HEK293 (cell line): ENCODE data around the gene DDX27.

ENCODE experiments used
- OVOL3 ChIP-seq: fragments of 450-650 bp; formaldehyde crosslinking; IDR thresholded peaks from 2 replicates; pipeline ENCODE4 v1.5.1; 2016; ENCODE audit warnings: missing biosample characterization, missing genetic modification characterization
- SP7 ChIP-seq: fragments of 450-650 bp; formaldehyde crosslinking; IDR thresholded peaks from 2 replicates; pipeline ENCODE4 v1.5.1; 2016; ENCODE audit warnings: missing biosample characterization, missing genetic modification characterization
- TCF7L2 ChIP-seq: IDR thresholded peaks from 2 replicates; pipeline ENCODE4 v1.6.1; 2011; ENCODE audit warnings: low read depth, mild to moderate bottlenecking, inconsistent platforms, low read length, moderate library complexity, borderline replicate concordance
- ZBTB20 ChIP-seq: fragments of 450-650 bp; formaldehyde crosslinking; IDR thresholded peaks from 2 replicates; pipeline ENCODE4 v1.5.1; 2016; ENCODE audit warnings: missing biosample characterization, missing genetic modification characterization
- ZBTB8A ChIP-seq: fragments of 450-650 bp; formaldehyde crosslinking; IDR thresholded peaks from 2 replicates; pipeline ENCODE4 v1.5.1; 2016; ENCODE audit warnings: missing biosample characterization, missing genetic modification characterization
- ZNF214 ChIP-seq: fragments of 450-650 bp; formaldehyde crosslinking; IDR thresholded peaks from 2 replicates; pipeline ENCODE4 v1.5.1; 2017; ENCODE audit warnings: missing biosample characterization, mild to moderate bottlenecking, missing genetic modification characterization, borderline replicate concordance
- ZNF341 ChIP-seq: fragments of 450-650 bp; formaldehyde crosslinking; IDR thresholded peaks from 2 replicates; pipeline ENCODE4; 2016; ENCODE audit warnings: low read depth, missing biosample characterization, missing genetic modification characterization
- ZNF366 ChIP-seq: fragments of 450-650 bp; formaldehyde crosslinking; conservative IDR thresholded peaks from 2 replicates; pipeline ENCODE4 v1.5.1; 2016; ENCODE audit warnings: missing biosample characterization, missing genetic modification characterization
- ZNF423 ChIP-seq: fragments of 450-650 bp; formaldehyde crosslinking; IDR thresholded peaks from 2 replicates; pipeline ENCODE4 v1.5.1; 2016; ENCODE audit warnings: missing biosample characterization, missing genetic modification characterization
- ZNF521 ChIP-seq: fragments of 450-650 bp; formaldehyde crosslinking; IDR thresholded peaks from 2 replicates; pipeline ENCODE4 v1.5.1; 2017; ENCODE audit warnings: missing biosample characterization, mild to moderate bottlenecking, missing genetic modification characterization
- ZNF561 ChIP-seq: fragments of 450-650 bp; IDR thresholded peaks from 2 replicates; pipeline ENCODE4 v1.5.1; 2018; ENCODE audit warnings: missing biosample characterization, missing genetic modification characterization, borderline replicate concordance
- ZNF600 ChIP-seq: fragments of 450-650 bp; formaldehyde crosslinking; IDR thresholded peaks from 2 replicates; pipeline ENCODE4 v1.5.1; 2016; ENCODE audit warnings: missing biosample characterization, missing genetic modification characterization
- ZSCAN4 ChIP-seq: fragments of 450-650 bp; formaldehyde crosslinking; IDR thresholded peaks from 2 replicates; pipeline ENCODE4 v1.5.1; 2017; ENCODE audit warnings: missing biosample characterization, missing genetic modification characterization
- TF ChIP-seq, protein P1 (sequence below): fragments of 450-650 bp; formaldehyde crosslinking; conservative IDR thresholded peaks from 2 replicates; pipeline ENCODE4 v1.5.1; 2016; ENCODE audit warnings: low read depth, missing biosample characterization, missing genetic modification characterization
- TF ChIP-seq, protein P2 (sequence below): fragments of 450-650 bp; formaldehyde crosslinking; IDR thresholded peaks from 2 replicates; pipeline ENCODE4 v1.5.1; 2016; ENCODE audit warnings: missing biosample characterization, missing genetic modification characterization, borderline replicate concordance
- TF ChIP-seq, protein P3 (sequence below): IDR thresholded peaks from 2 replicates; pipeline ENCODE4 v1.6.1; 2011; ENCODE audit warnings: mild to moderate bottlenecking, low read depth, low read length, borderline replicate concordance

DDX27 gene

GRCh38 chr20:49276161-49276960 lies 57.1 kb downstream of the DDX27 start (continued):
- no peak for TF ChIP-seq OVOL3 (tag by site-specific recombination)
- no peak for TF ChIP-seq ZBTB8A (tag by site-specific recombination)
- TF ChIP-seq ZNF561 = 0 out of 2 replicates have a peak, but pooled peaks have one; percentile 50
- TF ChIP-seq, protein P1, sequence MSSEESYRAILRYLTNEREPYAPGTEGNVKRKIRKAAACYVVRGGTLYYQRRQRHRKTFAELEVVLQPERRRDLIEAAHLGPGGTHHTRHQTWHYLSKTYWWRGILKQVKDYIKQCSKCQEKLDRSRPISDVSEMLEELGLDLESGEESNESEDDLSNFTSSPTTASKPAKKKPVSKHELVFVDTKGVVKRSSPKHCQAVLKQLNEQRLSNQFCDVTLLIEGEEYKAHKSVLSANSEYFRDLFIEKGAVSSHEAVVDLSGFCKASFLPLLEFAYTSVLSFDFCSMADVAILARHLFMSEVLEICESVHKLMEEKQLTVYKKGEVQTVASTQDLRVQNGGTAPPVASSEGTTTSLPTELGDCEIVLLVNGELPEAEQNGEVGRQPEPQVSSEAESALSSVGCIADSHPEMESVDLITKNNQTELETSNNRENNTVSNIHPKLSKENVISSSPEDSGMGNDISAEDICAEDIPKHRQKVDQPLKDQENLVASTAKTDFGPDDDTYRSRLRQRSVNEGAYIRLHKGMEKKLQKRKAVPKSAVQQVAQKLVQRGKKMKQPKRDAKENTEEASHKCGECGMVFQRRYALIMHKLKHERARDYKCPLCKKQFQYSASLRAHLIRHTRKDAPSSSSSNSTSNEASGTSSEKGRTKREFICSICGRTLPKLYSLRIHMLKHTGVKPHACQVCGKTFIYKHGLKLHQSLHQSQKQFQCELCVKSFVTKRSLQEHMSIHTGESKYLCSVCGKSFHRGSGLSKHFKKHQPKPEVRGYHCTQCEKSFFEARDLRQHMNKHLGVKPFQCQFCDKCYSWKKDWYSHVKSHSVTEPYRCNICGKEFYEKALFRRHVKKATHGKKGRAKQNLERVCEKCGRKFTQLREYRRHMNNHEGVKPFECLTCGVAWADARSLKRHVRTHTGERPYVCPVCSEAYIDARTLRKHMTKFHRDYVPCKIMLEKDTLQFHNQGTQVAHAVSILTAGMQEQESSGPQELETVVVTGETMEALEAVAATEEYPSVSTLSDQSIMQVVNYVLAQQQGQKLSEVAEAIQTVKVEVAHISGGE = no peak
- peak; percentile 9; the same call in 1 of the 2 replicates for TF ChIP-seq ZNF366 (tag by site-specific recombination)
- TF ChIP-seq SP7 (tag by site-specific recombination) = peak; percentile 98
- TF ChIP-seq, protein P2, sequence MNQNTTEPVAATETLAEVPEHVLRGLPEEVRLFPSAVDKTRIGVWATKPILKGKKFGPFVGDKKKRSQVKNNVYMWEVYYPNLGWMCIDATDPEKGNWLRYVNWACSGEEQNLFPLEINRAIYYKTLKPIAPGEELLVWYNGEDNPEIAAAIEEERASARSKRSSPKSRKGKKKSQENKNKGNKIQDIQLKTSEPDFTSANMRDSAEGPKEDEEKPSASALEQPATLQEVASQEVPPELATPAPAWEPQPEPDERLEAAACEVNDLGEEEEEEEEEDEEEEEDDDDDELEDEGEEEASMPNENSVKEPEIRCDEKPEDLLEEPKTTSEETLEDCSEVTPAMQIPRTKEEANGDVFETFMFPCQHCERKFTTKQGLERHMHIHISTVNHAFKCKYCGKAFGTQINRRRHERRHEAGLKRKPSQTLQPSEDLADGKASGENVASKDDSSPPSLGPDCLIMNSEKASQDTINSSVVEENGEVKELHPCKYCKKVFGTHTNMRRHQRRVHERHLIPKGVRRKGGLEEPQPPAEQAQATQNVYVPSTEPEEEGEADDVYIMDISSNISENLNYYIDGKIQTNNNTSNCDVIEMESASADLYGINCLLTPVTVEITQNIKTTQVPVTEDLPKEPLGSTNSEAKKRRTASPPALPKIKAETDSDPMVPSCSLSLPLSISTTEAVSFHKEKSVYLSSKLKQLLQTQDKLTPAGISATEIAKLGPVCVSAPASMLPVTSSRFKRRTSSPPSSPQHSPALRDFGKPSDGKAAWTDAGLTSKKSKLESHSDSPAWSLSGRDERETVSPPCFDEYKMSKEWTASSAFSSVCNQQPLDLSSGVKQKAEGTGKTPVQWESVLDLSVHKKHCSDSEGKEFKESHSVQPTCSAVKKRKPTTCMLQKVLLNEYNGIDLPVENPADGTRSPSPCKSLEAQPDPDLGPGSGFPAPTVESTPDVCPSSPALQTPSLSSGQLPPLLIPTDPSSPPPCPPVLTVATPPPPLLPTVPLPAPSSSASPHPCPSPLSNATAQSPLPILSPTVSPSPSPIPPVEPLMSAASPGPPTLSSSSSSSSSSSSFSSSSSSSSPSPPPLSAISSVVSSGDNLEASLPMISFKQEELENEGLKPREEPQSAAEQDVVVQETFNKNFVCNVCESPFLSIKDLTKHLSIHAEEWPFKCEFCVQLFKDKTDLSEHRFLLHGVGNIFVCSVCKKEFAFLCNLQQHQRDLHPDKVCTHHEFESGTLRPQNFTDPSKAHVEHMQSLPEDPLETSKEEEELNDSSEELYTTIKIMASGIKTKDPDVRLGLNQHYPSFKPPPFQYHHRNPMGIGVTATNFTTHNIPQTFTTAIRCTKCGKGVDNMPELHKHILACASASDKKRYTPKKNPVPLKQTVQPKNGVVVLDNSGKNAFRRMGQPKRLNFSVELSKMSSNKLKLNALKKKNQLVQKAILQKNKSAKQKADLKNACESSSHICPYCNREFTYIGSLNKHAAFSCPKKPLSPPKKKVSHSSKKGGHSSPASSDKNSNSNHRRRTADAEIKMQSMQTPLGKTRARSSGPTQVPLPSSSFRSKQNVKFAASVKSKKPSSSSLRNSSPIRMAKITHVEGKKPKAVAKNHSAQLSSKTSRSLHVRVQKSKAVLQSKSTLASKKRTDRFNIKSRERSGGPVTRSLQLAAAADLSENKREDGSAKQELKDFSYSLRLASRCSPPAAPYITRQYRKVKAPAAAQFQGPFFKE (tag by site-specific recombination) = no peak
- no peak for TF ChIP-seq ZNF341 (tag by site-specific recombination)
- peak; percentile 11; the same call in 1 of the 2 replicates for TF ChIP-seq ZBTB20 (tag by site-specific recombination)
- TF ChIP-seq TCF7L2 = no peak
- TF ChIP-seq ZNF600 (tag by site-specific recombination) = no peak
- TF ChIP-seq ZNF521 = no peak
- TF ChIP-seq, protein P3, sequence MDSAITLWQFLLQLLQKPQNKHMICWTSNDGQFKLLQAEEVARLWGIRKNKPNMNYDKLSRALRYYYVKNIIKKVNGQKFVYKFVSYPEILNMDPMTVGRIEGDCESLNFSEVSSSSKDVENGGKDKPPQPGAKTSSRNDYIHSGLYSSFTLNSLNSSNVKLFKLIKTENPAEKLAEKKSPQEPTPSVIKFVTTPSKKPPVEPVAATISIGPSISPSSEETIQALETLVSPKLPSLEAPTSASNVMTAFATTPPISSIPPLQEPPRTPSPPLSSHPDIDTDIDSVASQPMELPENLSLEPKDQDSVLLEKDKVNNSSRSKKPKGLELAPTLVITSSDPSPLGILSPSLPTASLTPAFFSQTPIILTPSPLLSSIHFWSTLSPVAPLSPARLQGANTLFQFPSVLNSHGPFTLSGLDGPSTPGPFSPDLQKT = no peak
- TF ChIP-seq ZNF214 (tag by site-specific recombination) = no peak
- TF ChIP-seq ZSCAN4 = no peak
- no peak for TF ChIP-seq ZNF423 (tag by site-specific recombination)
